HepG2 (cell line): ENCODE data around the gene SMTNL1. TPM values are rescaled to one million over a fixed set of nuclear protein-coding genes. Genes with fewer than 3 reads are reported as not detected.

Source experiments
- ARNTL ChIP-seq: sonication (generic); formaldehyde crosslinking; IDR thresholded peaks from 2 replicates; pipeline ENCODE4 v1.4.0; 2020; ENCODE audit warnings: mild to moderate bottlenecking, missing genetic modification reagents
- ASH2L ChIP-seq: fragments of 300-600, 200-600 bp; sonication (generic); IDR thresholded peaks from 2 replicates; pipeline ENCODE4 v1.7.0; 2017; ENCODE audit warnings: low read depth, mild to moderate bottlenecking, moderate library complexity, mixed read lengths, low read length; ENCODE audit not compliant: insufficient read length
- BATF2 ChIP-seq: sonication (generic); formaldehyde crosslinking; IDR thresholded peaks from 2 replicates; pipeline ENCODE4 v1.8.0; 2022; ENCODE audit warnings: mild to moderate bottlenecking, missing genetic modification reagents, moderate library complexity
- CENPX ChIP-seq: sonication (generic); formaldehyde crosslinking; IDR thresholded peaks from 2 replicates; pipeline ENCODE4 v1.9.0; 2021; ENCODE audit warnings: mild to moderate bottlenecking, missing genetic modification reagents, moderate library complexity
- ELK4 ChIP-seq: sonication (generic); formaldehyde crosslinking; IDR thresholded peaks from 2 replicates; pipeline ENCODE4 v1.9.0; 2021; ENCODE audit warnings: missing genetic modification reagents, borderline replicate concordance
- EP300 ChIP-seq, 3 experiments: sonication (generic) in 1 of 3; formaldehyde crosslinking in 1 of 3; IDR thresholded peaks; 2 replicates each; pipeline versions ENCODE4 v1.5.1 to v1.6.1; 2011 to 2020; ENCODE audit warnings: low read depth in 2 of 3, low read length in 2 of 3, borderline replicate concordance in 1 of 3, improper control_type of control experiment in 1 of 3, mild to moderate bottlenecking in 1 of 3, missing genetic modification reagents in 1 of 3, moderate library complexity in 1 of 3
- GABPB1 ChIP-seq: IDR thresholded peaks from 2 replicates; pipeline ENCODE4 v1.6.1; 2016; ENCODE audit warnings: mild to moderate bottlenecking, missing genetic modification reagents, moderate library complexity, missing compliant biosample characterization
- HNRNPL ChIP-seq: fragments of 200-400 bp; formaldehyde crosslinking; IDR thresholded peaks from 2 replicates; pipeline ENCODE4 v1.6.1; 2017; ENCODE audit warnings: mild to moderate bottlenecking, low read depth, low read length
- KDM4B ChIP-seq: sonication (generic); formaldehyde crosslinking; IDR thresholded peaks from 2 replicates; pipeline ENCODE4 v1.4.0; 2020; ENCODE audit warnings: missing genetic modification reagents
- KDM5B ChIP-seq: sonication (generic); formaldehyde crosslinking; IDR thresholded peaks from 2 replicates; pipeline ENCODE4 v1.4.0; 2020; ENCODE audit warnings: missing genetic modification reagents, mild to moderate bottlenecking, borderline replicate concordance
- NCOA2 ChIP-seq: sonication (generic); formaldehyde crosslinking; IDR thresholded peaks from 2 replicates; pipeline ENCODE4 v1.8.0; 2022; ENCODE audit warnings: inconsistent platforms
- NFE2L2 ChIP-seq: fragments of 150-350 bp; IDR thresholded peaks from 2 replicates; pipeline ENCODE4 v1.6.1; 2014; ENCODE audit warnings: low read length
- NFIB ChIP-seq: sonication (generic); formaldehyde crosslinking; IDR thresholded peaks from 2 replicates; pipeline ENCODE4 v1.9.0; 2021; ENCODE audit warnings: missing genetic modification reagents, mild to moderate bottlenecking, borderline replicate concordance
- PAF1 ChIP-seq: IDR thresholded peaks from 2 replicates; pipeline ENCODE4 v1.6.1; 2016; ENCODE audit warnings: missing genetic modification reagents, missing compliant biosample characterization
- PPARG ChIP-seq: conservative IDR thresholded peaks from 2 replicates; pipeline ENCODE4 v1.6.1; 2016; ENCODE audit warnings: missing biosample characterization, missing genetic modification reagents
- RFX1 ChIP-seq: fragments of 450-650 bp; IDR thresholded peaks from 2 replicates; pipeline ENCODE4 v1.6.1; 2017
- TCF12 ChIP-seq, 2 experiments: fragments of 450-650 bp in 1 of 2; sonication (generic) in 1 of 2; formaldehyde crosslinking in 1 of 2; IDR thresholded peaks; 2 replicates each; pipeline versions ENCODE4 v1.6.1 to v1.8.0; 2017 to 2022; ENCODE audit warnings: antibody characterized with exemption in 1 of 2, mild to moderate bottlenecking in 1 of 2, missing genetic modification reagents in 1 of 2, moderate library complexity in 1 of 2
- ZBTB34 ChIP-seq: sonication (generic); formaldehyde crosslinking; IDR thresholded peaks from 2 replicates; pipeline ENCODE4 v1.8.0; 2022; ENCODE audit warnings: mild to moderate bottlenecking, missing genetic modification reagents
- ZFP37 ChIP-seq: sonication (generic); formaldehyde crosslinking; IDR thresholded peaks from 2 replicates; pipeline ENCODE4 v1.4.0; 2020; ENCODE audit warnings: missing genetic modification reagents, borderline replicate concordance
- ZIK1 ChIP-seq: sonication (generic); formaldehyde crosslinking; IDR thresholded peaks from 2 replicates; pipeline ENCODE4 v1.5.0; 2020; ENCODE audit warnings: mild to moderate bottlenecking, low read depth, missing genetic modification reagents, borderline replicate concordance
- ZNF441 ChIP-seq: sonication (generic); formaldehyde crosslinking; IDR thresholded peaks from 2 replicates; pipeline ENCODE4 v1.7.0; 2021; ENCODE audit warnings: missing genetic modification reagents, borderline replicate concordance
- ZNF512 ChIP-seq: sonication (generic); formaldehyde crosslinking; IDR thresholded peaks from 2 replicates; pipeline ENCODE4 v1.4.0; 2020; ENCODE audit warnings: mild to moderate bottlenecking, missing genetic modification reagents
- ZNF550 ChIP-seq: sonication (generic); formaldehyde crosslinking; IDR thresholded peaks from 2 replicates; pipeline ENCODE4 v1.4.0; 2020; ENCODE audit warnings: mild to moderate bottlenecking, missing genetic modification reagents, borderline replicate concordance
- ZNF570 ChIP-seq: sonication (generic); formaldehyde crosslinking; IDR thresholded peaks from 2 replicates; pipeline ENCODE4 v1.4.0; 2020; ENCODE audit warnings: mild to moderate bottlenecking, missing genetic modification reagents, borderline replicate concordance
- ZNF792 ChIP-seq: IDR thresholded peaks from 2 replicates; pipeline ENCODE4 v1.6.1; 2016
- polyA plus RNA-seq, 8 experiments: library from polyadenylated mRNA; depleted of rRNA in 3 of 8; stranded (reverse) in 7 of 8; unstranded in 1 of 8; fragments of >200 nt; fragmentation: Illumina TruSeq in 4 of 8; extraction: Trizol in 4 of 8; gene quantifications; 2 replicates each; pipeline versions ENCODE4 v1.2.1 to v1.2.3, GENCODE V29; 2011 to 2016; ENCODE audit warnings: low read depth in 4 of 8, missing spikeins in 1 of 8, mixed read lengths in 1 of 8; ENCODE audit not compliant: insufficient read depth in 1 of 8
- total RNA-seq, 5 experiments: library from RNA; depleted of rRNA; stranded (reverse); fragments of >200 nt; fragmentation: Illumina TruSeq; extraction: Trizol; gene quantifications; 2 replicates each; pipeline ENCODE4 v1.2.3, GENCODE V29; 2016; ENCODE audit warnings: low read depth in 1 of 5

Gene SMTNL1
- total and polyA plus RNA-seq, 2 of the 13 experiments (the other 11 are each of a cell fraction or from before 2014, with no cell fraction given): 0.04 TPM; not detected in 1

- TF ChIP-seq KDM5B (CRISPR knock-in tag) (no peak; the same call in 1 of the 2 replicates), ARNTL (CRISPR knock-in tag) (no peak), GABPB1 (CRISPR knock-in tag) (peak; percentile 65; the same call in 1 of the 2 replicates), ELK4 (no peak), NFE2L2 (no peak), ZFP37 (CRISPR knock-in tag) (no peak), PPARG (no peak), ZNF512 (CRISPR knock-in tag) (no peak), CENPX (CRISPR knock-in tag) (no peak), ZBTB34 (no peak), PAF1 (CRISPR knock-in tag) (no peak), RFX1 (no peak), ZNF792 (CRISPR knock-in tag) (no peak), KDM4B (CRISPR knock-in tag) (no peak), ZNF550 (CRISPR knock-in tag) (0 out of 2 replicates have a peak, but pooled peaks have one; percentile 64), HNRNPL (no peak), NFIB (no peak), ASH2L (peak; percentile 51), NCOA2 (CRISPR knock-in tag) (peak; percentile 34; the same call in 1 of the 2 replicates), ZNF441 (0 out of 2 replicates have a peak, but pooled peaks have one; percentile 40), TCF12 (IDR thresholded peaks at IDR 0.05) (no peak), TCF12 (CRISPR knock-in tag; IDR thresholded peaks at IDR 0.05) (0 out of 2 replicates have a peak, but pooled peaks have one; percentile 38), ZIK1 (no peak), EP300 (IDR thresholded peaks at IDR 0.05; ENCODE audit: low read depth in 2 of 2, low read length in 2 of 2) (no peak), EP300 (CRISPR knock-in tag; IDR thresholded peaks at IDR 0.05; ENCODE audit: borderline replicate concordance) (no peak), ZNF570 (CRISPR knock-in tag) (no peak), BATF2 (CRISPR knock-in tag) (no peak)
Observed at GRCh38 chr11:57567515-57568329, 30.3 kb downstream of the SMTNL1 start, which contains the start of gene UBE2L6 (continued).
